HPDE6-E6E7 (cell line): ENCODE measurements around the gene MFSD2B.
A peak's percentile ranks its signal among the peaks of the same experiment; 100 is the strongest.
"Not testable (repeated sequence)": the region's sequence is repeated elsewhere in the genome, so short reads cannot be mapped to it uniquely, and the experiment has no call there.

ENCODE experiments used
- DNase-seq: peaks from one replicate; pipeline ENCODE4 v3.0.0; 2011; ENCODE audit warnings: missing footprints; ENCODE audit errors: extremely low spot score

Gene MFSD2B

GRCh38 chr2:24009680-24010476, at the start of gene MFSD2B:
TSS of gene MFSD2B (plus strand) at chr2:24010085. CDS start at chr2:24010097, 12 bp downstream.
- no peak for DNase-seq

GRCh38 chr2:23967846-23968245, 42.0 kb upstream of the MFSD2B start:
- no peak for DNase-seq

- no peak for DNase-seq
These were observed 33.0 kb upstream of the MFSD2B start for GRCh38 chr2:23976883-23977282.

- DNase-seq: peak; percentile 27
These were observed 21.5 kb upstream of the MFSD2B start for GRCh38 chr2:23988371-23988770.

- no peak for DNase-seq
These were observed 17.0 kb upstream of the MFSD2B start for GRCh38 chr2:23992931-23993330.

GRCh38 chr2:23993736-23994269, 16.1 kb upstream of the MFSD2B start:
- DNase-seq: no peak

- DNase-seq: no peak
These were observed 15.3 kb upstream of the MFSD2B start for GRCh38 chr2:23994567-23994966.

- no peak for DNase-seq
These were observed 2.2 kb upstream of the MFSD2B start for GRCh38 chr2:24007693-24008092.

GRCh38 chr2:24008672-24009366, 1.1 kb upstream of the MFSD2B start:
- DNase-seq: no peak

- no peak for DNase-seq
These were observed 562 bp upstream of the MFSD2B start for GRCh38 chr2:24009367-24009679.

- no peak for DNase-seq
These were observed 778 bp downstream of the MFSD2B start for GRCh38 chr2:24010477-24011249.

GRCh38 chr2:24011250-24012104, 1.6 kb downstream of the MFSD2B start:
- no peak for DNase-seq

GRCh38 chr2:24012521-24013188, 2.8 kb downstream of the MFSD2B start:
- DNase-seq: no peak

- not testable (repeated sequence) for DNase-seq
These were observed 5.0 kb downstream of the MFSD2B start for GRCh38 chr2:24014902-24015301.

- DNase-seq: peak; percentile 53
These were observed 5.9 kb downstream of the MFSD2B start for GRCh38 chr2:24015562-24016375.

- no peak for DNase-seq
These were observed 6.5 kb downstream of the MFSD2B start for GRCh38 chr2:24016376-24016761.

- DNase-seq: no peak
These were observed 7.2 kb downstream of the MFSD2B start for GRCh38 chr2:24016853-24017703.

GRCh38 chr2:24017711-24018110, 7.8 kb downstream of the MFSD2B start:
- DNase-seq: no peak

GRCh38 chr2:24018241-24018640, 8.4 kb downstream of the MFSD2B start:
- DNase-seq: no peak
